UCSD-AML1 (cell line): ENCODE data around the gene DHCR7.
"Not testable (repeated sequence)": the region's sequence is repeated elsewhere in the genome, so short reads cannot be mapped to it uniquely, and the experiment has no call there.

Source experiments
- DNase-seq: peaks from one replicate; lab custom pipeline; 2025; ENCODE audit not compliant: unreplicated experiment; lab: John Stamatoyannopoulos, UW

Gene DHCR7

GRCh38 chr11:71441251-71441650, 6.9 kb downstream of the DHCR7 start:
- DNase-seq = no peak

GRCh38 chr11:71440021-71440755, 8.0 kb downstream of the DHCR7 start:
- DNase-seq = no peak

DNA sequence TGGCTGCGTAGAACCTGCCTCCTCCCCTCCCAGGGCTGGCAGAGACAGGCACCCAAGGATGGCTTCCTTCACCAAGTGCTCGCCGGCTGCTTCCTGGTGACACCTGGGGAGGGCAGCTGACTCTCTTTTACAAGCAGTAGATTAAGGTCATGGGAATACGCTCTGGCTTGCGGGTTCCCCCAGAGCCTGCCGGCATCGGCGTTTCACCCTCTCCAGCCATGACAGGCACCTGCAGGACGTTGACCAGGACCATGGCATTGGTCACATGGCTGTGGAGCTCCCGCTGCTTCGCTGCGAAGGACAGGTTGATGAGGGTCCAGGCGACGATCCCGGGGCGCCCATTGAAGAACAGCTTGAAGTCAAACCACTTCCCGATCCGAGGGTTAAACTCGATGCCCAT, 9.5 kb downstream of the DHCR7 start:
- no peak for DNase-seq

GRCh38 chr11:71437879-71438278, 10.3 kb downstream of the DHCR7 start:
- DNase-seq = no peak

GRCh38 chr11:71437399-71437798, 10.8 kb downstream of the DHCR7 start:
- DNase-seq = no peak

- no peak for DNase-seq
Observed at GRCh38 chr11:71436861-71437260, 11.3 kb downstream of the DHCR7 start.

DNA sequence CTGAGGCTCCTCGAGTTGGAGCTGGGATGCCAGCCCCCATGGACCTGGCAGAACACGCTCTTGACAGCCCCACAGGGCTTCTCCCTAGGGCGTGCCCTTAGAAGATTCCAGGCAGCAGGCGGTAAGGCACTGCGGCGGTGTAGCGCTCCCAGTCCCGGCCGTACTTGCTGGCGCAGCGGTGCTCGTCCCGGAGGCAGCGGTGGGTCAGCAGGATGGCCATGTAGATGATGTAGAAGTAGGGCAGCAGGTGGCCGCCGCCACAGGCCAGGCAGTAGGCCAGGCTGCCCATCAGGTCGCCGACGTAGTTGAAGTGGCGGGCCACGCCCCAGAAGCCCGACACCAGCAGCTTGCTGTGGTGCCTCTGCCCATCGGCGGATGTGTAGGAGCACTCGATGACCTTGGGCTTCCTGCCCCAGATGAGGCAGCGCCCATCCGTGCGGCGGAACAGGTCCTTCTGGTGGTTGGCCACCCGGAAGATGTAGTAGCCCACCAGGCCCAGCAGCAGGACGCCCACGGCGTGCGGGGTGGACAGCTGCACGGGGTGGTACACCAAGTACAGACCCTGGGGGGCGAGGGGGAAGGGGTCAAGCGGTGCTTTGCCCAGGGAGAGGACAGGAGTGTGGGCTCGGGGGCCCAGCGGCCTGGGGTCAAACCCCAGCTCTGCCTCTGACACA, 12.8 kb downstream of the DHCR7 start:
- DNase-seq = no peak

DNA sequence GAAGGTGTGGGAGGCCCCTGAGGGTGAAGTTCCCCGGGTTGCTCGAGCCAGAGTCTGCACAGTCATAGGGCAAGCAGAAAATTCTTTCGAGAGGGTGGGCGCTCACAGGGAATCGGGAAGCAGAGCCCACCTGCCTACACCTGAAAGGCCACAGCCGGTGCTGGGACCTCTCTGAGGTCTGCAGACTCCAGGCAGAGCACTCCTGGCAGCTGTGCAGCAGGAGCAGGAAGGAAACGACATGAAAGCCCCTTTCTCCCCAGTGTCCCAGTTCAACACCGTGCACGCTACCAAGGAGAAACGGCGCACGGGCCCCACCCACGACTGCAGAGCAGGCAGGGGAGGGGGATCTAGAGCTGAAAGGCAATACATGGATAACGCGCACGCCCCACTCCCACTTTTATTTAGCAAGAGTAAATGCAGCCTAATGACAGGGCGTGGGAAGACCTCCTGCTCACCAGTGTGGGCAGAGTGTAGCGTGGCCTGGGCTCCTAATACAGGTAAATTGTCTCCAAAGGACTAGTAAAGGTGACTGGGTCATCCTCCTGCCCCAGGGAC, 13.5 kb downstream of the DHCR7 start:
- DNase-seq = no peak

DNA sequence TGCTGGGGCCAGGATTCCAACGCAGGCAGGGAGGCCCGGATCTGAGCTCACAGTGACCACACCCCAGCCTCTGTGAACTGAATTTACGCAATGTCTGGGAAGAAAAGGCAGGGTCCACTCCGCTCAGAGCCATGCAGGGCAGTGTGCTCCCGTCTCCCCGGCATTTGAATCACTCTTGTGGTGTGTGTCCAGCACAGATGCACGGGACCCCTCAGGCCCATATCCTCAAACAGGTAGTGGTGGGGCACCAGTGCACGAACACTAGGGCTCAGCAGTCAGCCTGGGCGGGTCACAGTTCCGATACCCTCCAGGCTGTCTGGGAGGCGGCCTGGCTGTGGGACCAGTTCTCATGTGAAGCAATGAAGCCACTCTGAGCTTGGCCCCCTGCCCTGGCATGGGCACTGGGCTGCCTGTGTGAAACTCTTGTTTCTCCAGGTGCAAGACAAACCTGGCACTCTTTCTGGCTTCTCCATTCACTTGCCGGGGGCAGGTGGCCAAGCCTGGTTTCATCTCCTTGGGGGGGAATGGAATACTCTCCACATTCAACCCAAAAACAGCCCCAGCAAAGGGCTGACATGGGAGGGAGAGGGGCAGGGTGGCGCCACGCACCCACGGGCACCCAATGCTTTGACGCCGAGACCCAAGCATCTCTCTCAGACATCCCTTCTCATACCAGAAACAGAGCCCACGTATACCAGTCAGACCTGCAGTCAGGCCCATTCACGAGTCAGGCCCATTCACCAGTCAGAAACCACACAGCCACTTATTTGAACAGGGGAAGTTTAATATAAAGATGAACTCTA, 14.3 kb downstream of the DHCR7 start:
- no peak for DNase-seq

- DNase-seq = no peak
Observed at GRCh38 chr11:71432761-71433647, 15.2 kb downstream of the DHCR7 start.

- DNase-seq = no peak
Observed at GRCh38 chr11:71431271-71431670, 16.9 kb downstream of the DHCR7 start.

GRCh38 chr11:71430166-71430565, 18.0 kb downstream of the DHCR7 start:
- no peak for DNase-seq

GRCh38 chr11:71429701-71430100, 18.5 kb downstream of the DHCR7 start:
- no peak for DNase-seq

DNA sequence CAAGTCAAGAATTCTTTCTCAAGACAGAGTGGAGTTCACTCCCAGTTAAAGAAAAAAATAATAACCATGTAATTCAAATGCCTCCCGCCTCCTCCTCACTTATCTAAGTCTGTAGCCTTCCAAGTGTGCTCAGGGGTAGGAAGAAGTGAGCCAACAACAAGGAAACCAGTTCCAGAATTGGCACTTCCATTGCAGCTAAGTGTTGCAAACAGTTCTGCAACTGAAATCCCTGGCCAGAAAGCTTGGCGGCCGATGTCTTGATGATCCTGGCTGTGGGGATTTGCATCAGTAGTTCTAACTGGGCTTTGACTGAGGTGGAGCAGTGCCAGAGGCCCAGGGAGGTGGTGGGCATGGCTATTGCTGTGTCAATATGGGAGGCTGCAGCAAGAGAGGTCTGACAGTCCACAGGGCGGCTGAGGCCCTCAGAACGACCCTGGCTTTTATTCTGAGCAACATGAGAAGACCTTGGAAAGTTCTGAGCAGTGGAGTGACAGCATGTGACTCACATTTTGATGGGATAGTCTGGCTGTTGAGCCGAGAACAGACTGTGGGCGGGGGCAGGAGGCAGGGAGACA, 19.2 kb downstream of the DHCR7 start:
- no peak for DNase-seq

DNA sequence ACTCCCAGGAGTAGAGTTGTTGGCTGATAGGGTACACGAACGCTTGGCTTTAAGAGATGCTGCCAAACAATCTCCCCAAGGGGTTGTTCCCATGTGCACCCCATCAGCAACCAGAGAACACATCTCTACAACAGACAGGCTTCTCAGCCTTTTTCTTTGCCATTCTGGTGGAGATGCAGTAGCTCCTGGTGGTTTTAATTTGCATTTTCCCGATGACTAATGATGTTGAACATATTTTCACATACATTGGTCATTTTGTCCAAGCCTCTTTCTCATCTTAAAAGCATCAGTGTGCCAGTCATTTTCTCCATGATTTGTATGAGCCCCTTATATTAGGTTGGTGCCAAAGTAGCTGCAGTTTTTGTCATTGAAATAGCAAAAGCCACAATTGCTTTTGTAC, 21.8 kb downstream of the DHCR7 start:
- no peak for DNase-seq

DNA sequence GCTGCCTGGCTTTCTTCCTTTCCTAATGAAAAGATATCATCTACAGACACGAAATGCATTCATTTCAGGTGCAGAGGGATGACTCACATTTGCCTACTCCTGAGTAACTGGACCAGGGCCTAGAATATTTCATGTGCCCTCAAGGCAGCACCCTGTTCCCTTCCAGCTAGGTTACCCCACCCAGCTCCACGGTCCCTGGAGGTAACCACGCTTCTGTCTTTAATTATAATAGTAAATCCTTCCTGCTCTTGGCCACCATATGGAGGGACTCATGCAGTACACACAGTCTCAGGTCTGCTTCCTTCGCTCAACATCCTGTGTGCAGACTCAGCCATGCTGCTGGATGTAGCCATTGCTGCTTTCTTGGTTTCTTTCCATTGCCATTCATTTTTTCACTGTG, 22.3 kb downstream of the DHCR7 start:
- DNase-seq = no peak

DNA sequence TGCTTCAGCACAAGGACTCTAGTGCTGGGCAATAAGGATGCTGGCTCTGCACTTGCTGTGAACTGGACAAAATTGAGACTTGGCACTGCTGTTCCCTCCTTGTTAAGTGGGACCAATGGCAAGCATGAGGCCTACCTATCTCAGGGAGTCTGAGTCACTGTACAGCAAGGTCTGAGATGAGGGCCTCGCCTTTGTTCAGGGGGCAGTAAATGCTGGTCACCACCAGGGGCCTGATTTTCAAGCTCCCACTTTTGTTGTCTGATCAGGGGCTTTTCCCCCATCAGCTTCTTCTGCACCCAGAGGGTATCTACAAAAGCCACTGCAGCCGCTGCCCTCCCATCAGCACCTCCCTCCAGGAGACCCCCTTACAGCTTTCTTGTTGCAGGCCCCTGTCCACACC, 22.8 kb downstream of the DHCR7 start:
- DNase-seq = no peak

- DNase-seq = no peak
Observed at GRCh38 chr11:71423181-71423790, 24.9 kb downstream of the DHCR7 start.

DNA sequence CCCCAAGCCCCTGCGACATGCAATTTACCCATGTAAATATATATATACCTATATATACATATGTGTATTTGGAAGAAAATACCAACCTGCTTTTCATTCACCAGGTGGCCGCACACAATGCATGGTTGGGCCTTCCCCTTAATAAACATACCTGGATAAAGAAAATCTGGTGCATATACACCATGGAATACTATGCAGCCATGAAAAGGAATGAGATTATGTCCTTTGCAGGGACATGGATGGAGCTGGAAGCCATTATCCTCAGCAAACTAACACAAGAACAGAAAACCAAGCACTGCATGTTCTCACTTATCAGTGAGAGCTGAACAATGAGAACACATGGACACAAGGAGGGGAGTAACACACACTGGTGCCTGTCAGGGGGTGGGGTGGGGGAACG, 25.9 kb downstream of the DHCR7 start:
- not testable (repeated sequence) for DNase-seq

DNA sequence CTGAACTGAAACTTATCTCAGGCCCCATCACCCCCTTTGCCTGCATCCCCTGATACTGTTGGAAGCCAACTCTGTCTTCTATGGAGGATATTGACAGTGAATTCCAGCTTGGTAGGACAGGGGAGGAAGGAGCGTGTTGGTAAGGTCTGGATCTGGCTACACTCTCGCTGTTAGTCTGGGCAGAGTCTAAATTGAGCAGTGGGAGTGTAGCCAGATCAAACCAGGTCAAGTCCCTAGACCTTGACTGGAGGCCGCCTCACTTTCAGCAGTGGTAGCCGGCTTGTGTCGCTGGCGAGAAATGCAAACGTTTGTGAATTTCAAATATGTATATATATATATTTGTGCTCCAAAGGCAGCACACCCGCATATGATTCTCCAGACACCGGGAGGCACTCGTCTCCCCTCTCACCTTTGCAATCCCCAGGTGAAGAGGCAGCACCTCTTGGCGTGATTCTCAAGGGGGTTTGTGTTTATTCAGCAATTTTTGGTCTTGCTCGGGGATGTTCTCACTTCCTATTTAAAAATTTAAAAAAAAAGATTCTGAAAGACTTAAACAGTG, 26.7 kb downstream of the DHCR7 start:
- no peak for DNase-seq
